Ascending aorta (tissue), 2 donors: Measurements from ENCODE around the gene ADAMTS3. TPM values are rescaled to one million over a fixed set of nuclear protein-coding genes. Genes with fewer than 3 reads are reported as not detected.

Source experiments
- DNase-seq, 2 donors: peaks; one replicate each; pipeline ENCODE4 v3.0.0-alpha.2; 2019; ENCODE audit warnings: low spot score in 2 of 2
- H3K27ac ChIP-seq, 2 donors: fragments of 200-600 bp; sonication (generic); one replicate each; pipeline ENCODE4 v1.5.1; 2016 to 2017; ENCODE audit warnings: mild to moderate bottlenecking in 1 of 2
- H3K27me3 ChIP-seq: fragments of 200-600 bp; sonication (generic); one replicate; pipeline ENCODE4 v1.5.1; 2017
- H3K36me3 ChIP-seq, 2 donors: fragments of 200-600 bp; sonication (generic); one replicate each; pipeline ENCODE4 v1.5.1; 2016
- H3K4me1 ChIP-seq, 2 donors: fragments of 200-600 bp; sonication (generic); one replicate each; pipeline ENCODE4 v1.5.1; 2016 to 2017; ENCODE audit warnings: mild to moderate bottlenecking in 1 of 2
- H3K4me3 ChIP-seq, 2 donors: fragments of 200-600 bp; sonication (generic); one replicate each; pipeline ENCODE4 v1.5.1; 2016 to 2017; ENCODE audit warnings: mild to moderate bottlenecking in 1 of 2
- H3K9me3 ChIP-seq, 2 donors: fragments of 200-600 bp; sonication (generic); one replicate each; pipeline ENCODE4 v1.5.1; 2016
- intact Hi-C: fragments of 100-400 bp; cut with DNase I; formaldehyde crosslinking; loops from one replicate; pipeline ENCODE4 v1.15.1; 2023
- total RNA-seq: library from RNA; depleted of rRNA; stranded (reverse); fragments of >200 nt; gene quantifications from one replicate; pipeline ENCODE4 v1.1.0, GENCODE V29; 2016
- TF ChIP-seq, protein P1 (sequence below), 3 experiments: fragments of 200-600 bp in 2 of 3; fragments of 450-650 bp in 1 of 3; sonication (generic) in 2 of 3; IDR thresholded peaks; one replicate each; pipeline ENCODE4 v1.5.1; 2016 to 2019; ENCODE audit warnings: antibody characterized with exemption in 3 of 3, mild to moderate bottlenecking in 1 of 3, moderate library complexity in 1 of 3

Gene ADAMTS3
- total RNA-seq, 1 donor from 2014 or later = 2.2 TPM

DNA sequence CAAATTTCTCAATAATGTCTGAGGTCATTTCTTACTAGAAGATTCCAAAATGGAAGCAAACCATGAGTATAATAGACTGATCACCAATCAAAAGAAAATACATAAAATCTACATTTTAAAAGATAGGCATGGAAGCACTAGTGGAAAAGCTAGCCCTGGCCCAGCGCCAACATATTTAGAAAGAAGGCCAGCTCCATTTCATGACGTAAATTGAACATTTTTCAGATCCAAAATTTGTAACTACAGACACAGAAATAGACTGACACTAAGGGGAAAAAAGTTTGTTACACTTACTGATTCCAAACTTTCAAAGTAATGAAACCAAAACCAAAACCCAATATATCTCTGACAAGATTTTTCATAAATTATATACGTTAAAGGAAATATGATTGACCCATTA, 117.7 kb downstream of the ADAMTS3 start:
- Histone ChIP-seq H3K36me3 (no peaks in the 10 kb centered on the region), H3K27me3 (no peaks in the 10 kb centered on the region), H3K4me3 (no peak overlapping the region), H3K27ac (peak overlapping the region; percentile 39 to 44), H3K9me3 (no peaks in the 10 kb centered on the region), H3K4me1 (no peaks in the 10 kb centered on the region)
- intact Hi-C loops = loop anchor here (5.0 kb wide), 1 partner anchor 64 kb away; no protein-coding TSS in a partner anchor
- peak in 1 of 2 donors; percentile 65 for DNase-seq
- TF ChIP-seq, protein P1, sequence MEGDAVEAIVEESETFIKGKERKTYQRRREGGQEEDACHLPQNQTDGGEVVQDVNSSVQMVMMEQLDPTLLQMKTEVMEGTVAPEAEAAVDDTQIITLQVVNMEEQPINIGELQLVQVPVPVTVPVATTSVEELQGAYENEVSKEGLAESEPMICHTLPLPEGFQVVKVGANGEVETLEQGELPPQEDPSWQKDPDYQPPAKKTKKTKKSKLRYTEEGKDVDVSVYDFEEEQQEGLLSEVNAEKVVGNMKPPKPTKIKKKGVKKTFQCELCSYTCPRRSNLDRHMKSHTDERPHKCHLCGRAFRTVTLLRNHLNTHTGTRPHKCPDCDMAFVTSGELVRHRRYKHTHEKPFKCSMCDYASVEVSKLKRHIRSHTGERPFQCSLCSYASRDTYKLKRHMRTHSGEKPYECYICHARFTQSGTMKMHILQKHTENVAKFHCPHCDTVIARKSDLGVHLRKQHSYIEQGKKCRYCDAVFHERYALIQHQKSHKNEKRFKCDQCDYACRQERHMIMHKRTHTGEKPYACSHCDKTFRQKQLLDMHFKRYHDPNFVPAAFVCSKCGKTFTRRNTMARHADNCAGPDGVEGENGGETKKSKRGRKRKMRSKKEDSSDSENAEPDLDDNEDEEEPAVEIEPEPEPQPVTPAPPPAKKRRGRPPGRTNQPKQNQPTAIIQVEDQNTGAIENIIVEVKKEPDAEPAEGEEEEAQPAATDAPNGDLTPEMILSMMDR (IDR thresholded peaks at IDR 0.05) = no peak

DNA sequence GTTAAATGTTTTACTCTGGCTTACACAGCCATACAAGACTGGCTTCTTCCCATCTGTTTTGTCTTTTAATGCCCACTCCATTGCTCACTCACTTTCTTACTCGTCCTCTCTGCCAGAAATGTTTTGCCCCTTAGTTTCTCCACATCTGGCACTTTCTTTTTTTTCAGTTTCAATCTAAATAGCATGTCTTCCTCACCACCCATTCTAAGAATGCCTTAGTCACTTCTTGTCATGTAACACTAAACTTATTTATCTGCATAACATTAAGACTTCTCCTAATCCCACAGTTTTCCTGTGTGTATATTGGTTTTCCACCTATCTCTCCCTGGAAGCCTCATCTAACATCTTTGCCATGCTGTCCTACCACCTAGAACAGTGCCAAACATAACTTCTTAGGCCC, 119.3 kb downstream of the ADAMTS3 start:
- Histone ChIP-seq H3K4me1 (no peaks in the 10 kb centered on the region), H3K9me3 (no peaks in the 10 kb centered on the region), H3K36me3 (no peaks in the 10 kb centered on the region), H3K4me3 (no peak overlapping the region), H3K27me3 (no peaks in the 10 kb centered on the region), H3K27ac (no peak overlapping the region)
- TF ChIP-seq, protein P1 (IDR thresholded peaks at IDR 0.05) = no peak
- intact Hi-C loops = loop anchor here (5.0 kb wide), 2 partner anchors 62 to 1762 kb away; partner anchors contain the start of gene UTP3
- no peak for DNase-seq

- Histone ChIP-seq H3K4me1 (no peaks in the 10 kb centered on the region), H3K9me3 (no peaks in the 10 kb centered on the region), H3K4me3 (no peak overlapping the region), H3K36me3 (no peaks in the 10 kb centered on the region), H3K27ac (no peak overlapping the region), H3K27me3 (no peaks in the 10 kb centered on the region)
- intact Hi-C loops = loop anchor here (5.0 kb wide), 1 partner anchor 1761 kb away; the partner anchor contains the start of gene UTP3
- DNase-seq = no peak
- TF ChIP-seq, protein P1 (IDR thresholded peaks at IDR 0.05) = no peak
Observed at GRCh38 chr4:72448231-72448630, 120.8 kb downstream of the ADAMTS3 start.

- no peak for DNase-seq
- no peaks in the 10 kb centered on the region for H3K4me1 ChIP-seq
- H3K27me3 ChIP-seq = no peaks in the 10 kb centered on the region
- H3K4me3 ChIP-seq = no peak overlapping the region
- H3K9me3 ChIP-seq = no peaks in the 10 kb centered on the region
- no peaks in the 10 kb centered on the region for H3K36me3 ChIP-seq
- intact Hi-C loops = loop anchor here (5.0 kb wide), 1 partner anchor 1759 kb away; the partner anchor contains the start of gene UTP3
- TF ChIP-seq, protein P1 (IDR thresholded peaks at IDR 0.05) = no peak
- H3K27ac ChIP-seq = no peak overlapping the region
Observed at GRCh38 chr4:72446353-72447055, 122.5 kb downstream of the ADAMTS3 start.

DNA sequence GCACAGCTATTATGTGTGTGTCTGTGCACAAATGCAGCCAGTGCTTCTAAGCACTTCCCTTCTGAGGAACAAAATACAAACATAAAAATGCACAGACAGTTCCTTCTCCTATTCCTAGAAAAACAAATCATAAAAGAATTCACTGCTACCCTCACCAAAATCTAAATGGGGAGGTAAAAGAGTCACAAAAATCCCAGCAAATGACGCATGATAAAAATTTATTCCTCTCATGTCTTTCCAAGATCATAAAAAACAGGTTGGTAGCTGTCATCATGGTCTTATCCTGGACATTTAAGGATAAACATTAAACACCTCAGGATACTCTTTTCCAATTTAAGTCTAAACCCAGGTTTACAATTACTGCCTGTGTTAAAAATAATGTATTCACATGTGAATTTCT, 124.9 kb downstream of the ADAMTS3 start:
- TF ChIP-seq, protein P1 (IDR thresholded peaks at IDR 0.05) = no peak
- intact Hi-C loops = no loop called here
- Histone ChIP-seq H3K36me3 (no peaks in the 10 kb centered on the region), H3K4me1 (no peaks in the 10 kb centered on the region), H3K9me3 (no peaks in the 10 kb centered on the region), H3K4me3 (no peak overlapping the region), H3K27ac (no peak overlapping the region), H3K27me3 (no peaks in the 10 kb centered on the region)
- DNase-seq = no peak
